Non-pigmented ciliary epithelial cell (primary cell): Measurements from ENCODE around the gene STK16.
"Not testable (repeated sequence)": the region's sequence is repeated elsewhere in the genome, so short reads cannot be mapped to it uniquely, and the experiment has no call there.

Experiments used
- DNase-seq: peaks from one replicate; pipeline ENCODE4 v3.0.0-alpha.2; 2010; ENCODE audit warnings: low read depth

The STK16 gene

GRCh38 chr2:219245899-219246230 is 586 bp downstream of the STK16 start:
- DNase-seq = no peak

- no peak for DNase-seq
Measured at GRCh38 chr2:219246559-219246958, 1.3 kb downstream of the STK16 start.

- DNase-seq = no peak
Measured at GRCh38 chr2:219247678-219248642, 2.7 kb downstream of the STK16 start.

GRCh38 chr2:219248845-219249202 is 3.5 kb downstream of the STK16 start:
- no peak for DNase-seq

- DNase-seq = no peak
Measured at GRCh38 chr2:219249203-219249980, 4.1 kb downstream of the STK16 start.

- no peak for DNase-seq
Measured at GRCh38 chr2:219250049-219250781, 4.9 kb downstream of the STK16 start.

GRCh38 chr2:219251656-219252055 is 6.4 kb downstream of the STK16 start:
- DNase-seq = no peak

GRCh38 chr2:219252084-219252483 is 6.8 kb downstream of the STK16 start:
- DNase-seq = no peak

- DNase-seq = no peak
Measured at GRCh38 chr2:219252570-219252899, 7.3 kb downstream of the STK16 start.

- DNase-seq = no peak
Measured at GRCh38 chr2:219252900-219253752, 7.8 kb downstream of the STK16 start, which contains the start of gene TUBA4B. TUBA4B (plus strand) TSS chr2:219253243; CDS start chr2:219253408, 165 bp downstream.

GRCh38 chr2:219253753-219254589 is 8.7 kb downstream of the STK16 start, which contains the start of gene TUBA4A:
TUBA4A (minus strand) TSS chr2:219253918; CDS start chr2:219253858, 60 bp downstream.
- DNase-seq = no peak

- DNase-seq = no peak
Measured at GRCh38 chr2:219254590-219255201, 9.4 kb downstream of the STK16 start.

GRCh38 chr2:219258942-219259341 is 13.7 kb downstream of the STK16 start:
- DNase-seq = not testable (repeated sequence)

GRCh38 chr2:219261024-219261855 is 16.0 kb downstream of the STK16 start:
- no peak for DNase-seq

- no peak for DNase-seq
Measured at GRCh38 chr2:219266232-219266631, 21.0 kb downstream of the STK16 start.

- no peak for DNase-seq
Measured at GRCh38 chr2:219266886-219267285, 21.6 kb downstream of the STK16 start.

- no peak for DNase-seq
Measured at GRCh38 chr2:219268294-219268693, 23.0 kb downstream of the STK16 start.

- no peak for DNase-seq
Measured at GRCh38 chr2:219269362-219270054, 24.2 kb downstream of the STK16 start.

- no peak for DNase-seq
Measured at GRCh38 chr2:219270055-219270372, 24.7 kb downstream of the STK16 start.
